Esophagus squamous epithelium (tissue), 4 donors: ENCODE data around the gene TMEM63C.

Experiments
- POLR2A ChIP-seq, 4 donors: fragments of 450-650 bp; IDR thresholded peaks; one replicate each; pipeline ENCODE4 v1.6.1; 2017; ENCODE audit warnings: antibody characterized with exemption in 4 of 4, mild to moderate bottlenecking in 4 of 4, moderate library complexity in 3 of 4
- TF ChIP-seq, protein P1 (sequence below), 6 experiments: fragments of 450-650 bp in 4 of 6; fragments of 200-600 bp in 2 of 6; sonication (generic) in 2 of 6; IDR thresholded peaks; one replicate each; pipeline ENCODE4 v1.5.1; 2016 to 2019; ENCODE audit warnings: antibody characterized with exemption in 6 of 6, mild to moderate bottlenecking in 4 of 6, moderate library complexity in 4 of 6

- TF ChIP-seq, protein P1, sequence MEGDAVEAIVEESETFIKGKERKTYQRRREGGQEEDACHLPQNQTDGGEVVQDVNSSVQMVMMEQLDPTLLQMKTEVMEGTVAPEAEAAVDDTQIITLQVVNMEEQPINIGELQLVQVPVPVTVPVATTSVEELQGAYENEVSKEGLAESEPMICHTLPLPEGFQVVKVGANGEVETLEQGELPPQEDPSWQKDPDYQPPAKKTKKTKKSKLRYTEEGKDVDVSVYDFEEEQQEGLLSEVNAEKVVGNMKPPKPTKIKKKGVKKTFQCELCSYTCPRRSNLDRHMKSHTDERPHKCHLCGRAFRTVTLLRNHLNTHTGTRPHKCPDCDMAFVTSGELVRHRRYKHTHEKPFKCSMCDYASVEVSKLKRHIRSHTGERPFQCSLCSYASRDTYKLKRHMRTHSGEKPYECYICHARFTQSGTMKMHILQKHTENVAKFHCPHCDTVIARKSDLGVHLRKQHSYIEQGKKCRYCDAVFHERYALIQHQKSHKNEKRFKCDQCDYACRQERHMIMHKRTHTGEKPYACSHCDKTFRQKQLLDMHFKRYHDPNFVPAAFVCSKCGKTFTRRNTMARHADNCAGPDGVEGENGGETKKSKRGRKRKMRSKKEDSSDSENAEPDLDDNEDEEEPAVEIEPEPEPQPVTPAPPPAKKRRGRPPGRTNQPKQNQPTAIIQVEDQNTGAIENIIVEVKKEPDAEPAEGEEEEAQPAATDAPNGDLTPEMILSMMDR (IDR thresholded peaks at IDR 0.05) = no peak
- no peak for TF ChIP-seq POLR2A (IDR thresholded peaks at IDR 0.05)
These were observed 25.3 kb downstream of the TMEM63C start for GRCh38 chr14:77206877-77207389.
